Kidney (tissue), 14 donors: Measurements from ENCODE around the gene APBB1. TPM values are rescaled to one million over a fixed set of nuclear protein-coding genes. Genes with fewer than 3 reads are reported as not detected.

Experiments used
- DNase-seq, 5 donors: peaks; one replicate each; pipeline ENCODE4 v3.0.0-alpha.2; 2013 to 2020
- FAIRE-seq: peaks from 2 replicates; lab custom pipeline; 2012; peaks lifted over from hg19 to GRCh38; lab: Jason Lieb, UNC
- H3K27ac ChIP-seq, 2 donors: one replicate each; pipeline ENCODE4 v1.7.0; 2013; ENCODE audit warnings: low read depth in 2 of 2, low read length in 2 of 2, inconsistent platforms in 1 of 2
- H3K27me3 ChIP-seq: one replicate; pipeline ENCODE4 v1.7.1; 2013; ENCODE audit warnings: low read length, inconsistent platforms; ENCODE audit not compliant: control insufficient read depth, insufficient read depth
- H3K36me3 ChIP-seq, 3 donors: one replicate each; pipeline versions ENCODE4 v1.7.0 to v1.7.1; 2013; ENCODE audit warnings: low read length in 3 of 3, control low read depth in 1 of 3, inconsistent platforms in 1 of 3; ENCODE audit not compliant: insufficient read depth in 3 of 3, control insufficient read depth in 2 of 3
- H3K4me1 ChIP-seq, 3 donors: one replicate each; pipeline versions ENCODE4 v1.7.0 to v1.7.1; 2013; ENCODE audit warnings: low read length in 3 of 3, inconsistent platforms in 1 of 3, low read depth in 1 of 3; ENCODE audit not compliant: control insufficient read depth in 2 of 3, insufficient read depth in 2 of 3
- H3K4me3 ChIP-seq, 3 donors: one replicate each; pipeline versions ENCODE4 v1.7.0 to v1.8.1; 2013; ENCODE audit warnings: low read length in 3 of 3, control low read depth in 1 of 3, inconsistent platforms in 1 of 3
- H3K9ac ChIP-seq, 3 donors: one replicate each; pipeline versions ENCODE4 v1.7.0 to v1.7.1; 2013; ENCODE audit warnings: low read length in 3 of 3, control low read depth in 1 of 3, inconsistent platforms in 1 of 3
- H3K9me3 ChIP-seq, 3 donors: one replicate each; pipeline versions ENCODE4 v1.7.0 to v1.7.1; 2013; ENCODE audit warnings: low read length in 3 of 3, control low read depth in 1 of 3, inconsistent platforms in 1 of 3; ENCODE audit not compliant: control insufficient read depth in 2 of 3, insufficient read depth in 1 of 3
- CTCF ChIP-seq: IDR thresholded peaks from 3 replicates; pipeline ENCODE4 v1.5.1; 2012; ENCODE audit warnings: mild to moderate bottlenecking, moderate library complexity, borderline replicate concordance; ENCODE audit not compliant: insufficient read depth; ENCODE audit errors: extremely low read depth
- intact Hi-C: fragments of 100-400 bp; cut with DNase I; formaldehyde crosslinking; loops from one replicate; pipeline ENCODE4 v1.11.1; 2022
- polyA plus RNA-seq: library from polyadenylated mRNA; stranded (reverse); fragments of 350-450 nt; fragmentation: Illumina TruSeq; extraction: RNeasy Lipid Tissue Mini Kit (QIAGEN cat#74804); gene quantifications from one replicate; pipeline ENCODE4 v1.2.3, GENCODE V29; 2014; ENCODE audit warnings: low read depth, low replicate concordance; ENCODE audit not compliant: insufficient read depth
- total RNA-seq: library from RNA; stranded (reverse); fragmentation: NEBNext Ultra II Directional; extraction: Animal tissue kit (Norgen Biotek cat#: 25700); gene quantifications from one replicate; pipeline ENCODE4 v1.2.1, GENCODE V29; 2021
- donor health status: control.
- donor health status: control.
- donor health status: control.
- donor health status: control.
- donor health status: control.
- donor health status: DM: yes; HTN: yes; CAD: no.
- donor health status: Normal renal cell carcinoma (clear cell type).

The APBB1 gene
- total and polyA plus RNA-seq, 2 donors from 2014 or later: 43.7 to 67.2 TPM

GRCh38 chr11:6453152-6453551, 34.3 kb upstream of the APBB1 start:
- H3K36me3 ChIP-seq: peaks cover 0 to 52% (median 48%) of the 10 kb centered on the region in 3 donors
- intact Hi-C loops: no loop called here
- DNase-seq (no peak), FAIRE-seq (no peak)
- no peaks in the 10 kb centered on the region for H3K27me3 ChIP-seq
- no peak overlapping the region for H3K4me3 ChIP-seq
- no peaks in the 10 kb centered on the region for H3K9me3 ChIP-seq
- no peak overlapping the region for H3K27ac ChIP-seq
- H3K9ac ChIP-seq: no peak overlapping the region
- no peaks in the 10 kb centered on the region for H3K4me1 ChIP-seq
- no peak for TF ChIP-seq CTCF

- Histone ChIP-seq H3K27me3 (no peaks in the 10 kb centered on the region), H3K27ac (no peak overlapping the region), H3K36me3 (peaks cover 0 to 48% (median 47%) of the 10 kb centered on the region in 3 donors), H3K9me3 (no peaks in the 10 kb centered on the region), H3K4me3 (no peak overlapping the region), H3K4me1 (no peaks in the 10 kb centered on the region), H3K9ac (no peak overlapping the region)
- intact Hi-C loops: no loop called here
- FAIRE-seq (no peak), DNase-seq (no peak)
- no peak for TF ChIP-seq CTCF
Observed at GRCh38 chr11:6452219-6452618, 33.3 kb upstream of the APBB1 start.

- H3K27ac ChIP-seq: no peak overlapping the region
- H3K4me3 ChIP-seq: no peak overlapping the region
- H3K4me1 ChIP-seq: no peaks in the 10 kb centered on the region
- H3K9ac ChIP-seq: no peak overlapping the region
- intact Hi-C loops: no loop called here
- peaks cover 0 to 33% (median 29%) of the 10 kb centered on the region in 3 donors for H3K36me3 ChIP-seq
- H3K27me3 ChIP-seq: no peaks in the 10 kb centered on the region
- H3K9me3 ChIP-seq: no peaks in the 10 kb centered on the region
- DNase-seq: no peak
- no peak for TF ChIP-seq CTCF
- no peak for FAIRE-seq
Observed at GRCh38 chr11:6448574-6448973, 29.7 kb upstream of the APBB1 start.
